LNCAP (cell line): ENCODE results near the gene STK4.

Experiments used
- CTCF ChIP-seq: fragments of 450-650 bp; IDR thresholded peaks from 2 replicates; pipeline ENCODE4 v1.5.1; 2017; ENCODE audit warnings: mild to moderate bottlenecking

Gene STK4

GRCh38 chr20:45053430-45054351, 87.4 kb downstream of the STK4 start:
- no peak for TF ChIP-seq CTCF

GRCh38 chr20:45055056-45055455, 88.7 kb downstream of the STK4 start:
- TF ChIP-seq CTCF = no peak

GRCh38 chr20:45056473-45057173, 90.3 kb downstream of the STK4 start:
- no peak for TF ChIP-seq CTCF

GRCh38 chr20:45058168-45058850, 92.0 kb downstream of the STK4 start:
- TF ChIP-seq CTCF = no peak

- TF ChIP-seq CTCF = no peak
Measured at GRCh38 chr20:45059022-45059728, 92.9 kb downstream of the STK4 start.

GRCh38 chr20:45060294-45060693, 94.0 kb downstream of the STK4 start:
- no peak for TF ChIP-seq CTCF

GRCh38 chr20:45061244-45061643, 94.9 kb downstream of the STK4 start:
- TF ChIP-seq CTCF = no peak
